H1 (cell line): Measurements from ENCODE around the gene RPUSD1.

ENCODE experiments used
- CBX5 ChIP-seq: fragments of 300-800, 300-1000 bp; sonication (generic); IDR thresholded peaks from 2 replicates; pipeline ENCODE4 v1.7.1; 2016; ENCODE audit warnings: antibody characterized with exemption, low read length, low read depth
- CTCF ChIP-seq, 3 experiments: IDR thresholded peaks; 1 replicate in 2 of 3; 2 replicates in 1 of 3; pipeline versions ENCODE4 v1.5.1 to v1.6.1; 2011; ENCODE audit warnings: low read length in 3 of 3, mild to moderate bottlenecking in 3 of 3, inconsistent platforms in 2 of 3, low read depth in 1 of 3, moderate library complexity in 1 of 3; ENCODE audit not compliant: insufficient read depth in 1 of 3; ENCODE audit errors: control extremely low read depth in 1 of 3
- EZH2 ChIP-seq: fragments of 200-600 bp; sonication (generic); IDR thresholded peaks from 2 replicates; pipeline ENCODE4 v1.7.1; 2012; ENCODE audit warnings: low read depth, mild to moderate bottlenecking, moderate library complexity, low read length, inconsistent platforms; ENCODE audit not compliant: severe bottlenecking
- GTF2F1 ChIP-seq: IDR thresholded peaks from 2 replicates; pipeline ENCODE4 v1.6.1; 2012; ENCODE audit warnings: low read depth, low read length, improper control_type of control experiment, borderline replicate concordance
- JUND ChIP-seq: IDR thresholded peaks from 2 replicates; pipeline ENCODE4 v1.6.1; 2011; ENCODE audit warnings: mild to moderate bottlenecking, improper control_type of control experiment, low read length
- KDM1A ChIP-seq: fragments of 200-600, 300-600 bp; sonication (generic); IDR thresholded peaks from 2 replicates; pipeline ENCODE4 v1.7.1; 2016; ENCODE audit warnings: mild to moderate bottlenecking, low read length, borderline replicate concordance
- POLR2A ChIP-seq, 2 experiments: IDR thresholded peaks; 1 replicate in 1 of 2; 2 replicates in 1 of 2; pipeline ENCODE4 v1.6.1; 2011; ENCODE audit warnings: low read depth in 2 of 2, low read length in 2 of 2, mild to moderate bottlenecking in 2 of 2; ENCODE audit errors: control extremely low read depth in 1 of 2

GRCh38 chr16:760545-761343, 27.4 kb downstream of the RPUSD1 start, which contains the start of gene MSLN:
- TF ChIP-seq POLR2A (IDR thresholded peaks at IDR 0.05; ENCODE audit: control extremely low read depth in 1 of 2, low read depth in 2 of 2, low read length in 2 of 2) (no peak), EZH2 (no peak), JUND (no peak), CTCF (IDR thresholded peaks at IDR 0.05; ENCODE audit: control extremely low read depth in 1 of 3, insufficient read depth in 1 of 3, low read depth in 1 of 3, low read length in 3 of 3) (no peak), KDM1A (no peak), GTF2F1 (no peak), CBX5 (no peak)
